Endothelial cell (in vitro differentiated cells): Measurements from ENCODE around the gene RSRC1. TPM values are rescaled to one million over a fixed set of nuclear protein-coding genes. Genes with fewer than 3 reads are reported as not detected.

Experiments
- DNase-seq: peaks from one replicate; pipeline ENCODE4 v3.0.0; 2021; ENCODE audit warnings: low spot score
- H3K27ac Mint-ChIP-seq: one replicate; pipeline ENCODE4 v1.8.0; 2021; ENCODE audit warnings: mixed read lengths, inconsistent platforms; ENCODE audit not compliant: unreplicated experiment
- H3K27me3 Mint-ChIP-seq: one replicate; pipeline ENCODE4 v1.8.0; 2021; ENCODE audit warnings: mild to moderate bottlenecking, moderate library complexity, mixed read lengths, inconsistent platforms; ENCODE audit not compliant: unreplicated experiment
- H3K36me3 Mint-ChIP-seq: one replicate; pipeline ENCODE4 v1.8.0; 2021; ENCODE audit warnings: mild to moderate bottlenecking, low read depth, mixed read lengths, inconsistent platforms; ENCODE audit not compliant: unreplicated experiment
- H3K4me1 Mint-ChIP-seq: one replicate; pipeline ENCODE4 v1.8.0; 2021; ENCODE audit warnings: mild to moderate bottlenecking, mixed read lengths, inconsistent platforms; ENCODE audit not compliant: unreplicated experiment
- H3K4me3 Mint-ChIP-seq: one replicate; pipeline ENCODE4 v1.8.0; 2021; ENCODE audit warnings: mild to moderate bottlenecking, mixed read lengths, inconsistent platforms; ENCODE audit not compliant: unreplicated experiment
- H3K9me3 Mint-ChIP-seq: one replicate; pipeline ENCODE4 v1.8.0; 2021; ENCODE audit warnings: mixed read lengths, inconsistent platforms; ENCODE audit not compliant: unreplicated experiment
- total RNA-seq: library from RNA; stranded (reverse); fragmentation: NEBNext Ultra II Directional; extraction: Animal tissue kit (Norgen Biotek cat#: 25700); gene quantifications from one replicate; pipeline ENCODE4 v1.2.1, GENCODE V29; 2021; ENCODE audit not compliant: unreplicated experiment
- TF ChIP-seq, protein P1 (sequence below): fragments of 200-600 bp; sonication (generic); IDR thresholded peaks from one replicate; pipeline ENCODE4 v1.5.0; 2021; ENCODE audit warnings: antibody characterized with exemption; ENCODE audit not compliant: unreplicated experiment

RSRC1 gene
- total RNA-seq, 1 donor from 2014 or later: 24.7 TPM

GRCh38 chr3:158152186-158152585 lies 42.3 kb downstream of the RSRC1 start:
- no peaks in the 10 kb centered on the region for H3K27me3 Mint-ChIP-seq
- DNase-seq: no peak

GRCh38 chr3:158158969-158159368 lies 49.1 kb downstream of the RSRC1 start:
- Mint-ChIP-seq H3K27me3 (no peaks in the 10 kb centered on the region), H3K4me3 (no peak overlapping the region), H3K9me3 (no peaks in the 10 kb centered on the region), H3K27ac (no peak overlapping the region), H3K4me1 (no peaks in the 10 kb centered on the region), H3K36me3 (peaks cover 4% of the 10 kb centered on the region)
- no peak for DNase-seq
- TF ChIP-seq, protein P1, sequence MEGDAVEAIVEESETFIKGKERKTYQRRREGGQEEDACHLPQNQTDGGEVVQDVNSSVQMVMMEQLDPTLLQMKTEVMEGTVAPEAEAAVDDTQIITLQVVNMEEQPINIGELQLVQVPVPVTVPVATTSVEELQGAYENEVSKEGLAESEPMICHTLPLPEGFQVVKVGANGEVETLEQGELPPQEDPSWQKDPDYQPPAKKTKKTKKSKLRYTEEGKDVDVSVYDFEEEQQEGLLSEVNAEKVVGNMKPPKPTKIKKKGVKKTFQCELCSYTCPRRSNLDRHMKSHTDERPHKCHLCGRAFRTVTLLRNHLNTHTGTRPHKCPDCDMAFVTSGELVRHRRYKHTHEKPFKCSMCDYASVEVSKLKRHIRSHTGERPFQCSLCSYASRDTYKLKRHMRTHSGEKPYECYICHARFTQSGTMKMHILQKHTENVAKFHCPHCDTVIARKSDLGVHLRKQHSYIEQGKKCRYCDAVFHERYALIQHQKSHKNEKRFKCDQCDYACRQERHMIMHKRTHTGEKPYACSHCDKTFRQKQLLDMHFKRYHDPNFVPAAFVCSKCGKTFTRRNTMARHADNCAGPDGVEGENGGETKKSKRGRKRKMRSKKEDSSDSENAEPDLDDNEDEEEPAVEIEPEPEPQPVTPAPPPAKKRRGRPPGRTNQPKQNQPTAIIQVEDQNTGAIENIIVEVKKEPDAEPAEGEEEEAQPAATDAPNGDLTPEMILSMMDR: no peak

More at GRCh38 chr3:158152186-158152585, 42.3 kb downstream of the RSRC1 start:
- peaks cover 4% of the 10 kb centered on the region for H3K36me3 Mint-ChIP-seq
- no peak overlapping the region for H3K27ac Mint-ChIP-seq
- H3K9me3 Mint-ChIP-seq: no peaks in the 10 kb centered on the region
- H3K4me1 Mint-ChIP-seq: no peaks in the 10 kb centered on the region
- TF ChIP-seq, protein P1: no peak
- H3K4me3 Mint-ChIP-seq: no peak overlapping the region

GRCh38 chr3:158159714-158160113 lies 49.8 kb downstream of the RSRC1 start:
- no peaks in the 10 kb centered on the region for H3K9me3 Mint-ChIP-seq
- no peak overlapping the region for H3K4me3 Mint-ChIP-seq
- H3K36me3 Mint-ChIP-seq: peaks cover 4% of the 10 kb centered on the region
- no peak for DNase-seq
- H3K4me1 Mint-ChIP-seq: no peaks in the 10 kb centered on the region
- H3K27me3 Mint-ChIP-seq: no peaks in the 10 kb centered on the region
- no peak overlapping the region for H3K27ac Mint-ChIP-seq
- TF ChIP-seq, protein P1: no peak

- Mint-ChIP-seq H3K9me3 (no peaks in the 10 kb centered on the region), H3K27me3 (no peaks in the 10 kb centered on the region)
These were observed 51.1 kb downstream of the RSRC1 start for GRCh38 chr3:158160958-158161357.

GRCh38 chr3:158165141-158165655 lies 55.3 kb downstream of the RSRC1 start:
- no peaks in the 10 kb centered on the region for H3K27me3 Mint-ChIP-seq
- no peaks in the 10 kb centered on the region for H3K9me3 Mint-ChIP-seq
- H3K27ac Mint-ChIP-seq: no peak overlapping the region
- H3K36me3 Mint-ChIP-seq: no peaks in the 10 kb centered on the region
- no peaks in the 10 kb centered on the region for H3K4me1 Mint-ChIP-seq
- TF ChIP-seq, protein P1: no peak
- no peak overlapping the region for H3K4me3 Mint-ChIP-seq
- DNase-seq: no peak

More at GRCh38 chr3:158160958-158161357, 51.1 kb downstream of the RSRC1 start:
- H3K27ac Mint-ChIP-seq: no peak overlapping the region
- no peaks in the 10 kb centered on the region for H3K4me1 Mint-ChIP-seq
- DNase-seq: no peak
- no peak overlapping the region for H3K4me3 Mint-ChIP-seq
- TF ChIP-seq, protein P1: no peak
- H3K36me3 Mint-ChIP-seq: peaks cover 2% of the 10 kb centered on the region
